ENCODE measurements around the gene ZNF407. TPM values are rescaled to one million over a fixed set of nuclear protein-coding genes. Genes with fewer than 3 reads are reported as not detected.

The ZNF407 gene
- total and polyA plus RNA-seq, 2 of the 13 experiments (the other 11 are each of a cell fraction or from before 2014, with no cell fraction given), result 2.3 to 8.7 TPM

DNA sequence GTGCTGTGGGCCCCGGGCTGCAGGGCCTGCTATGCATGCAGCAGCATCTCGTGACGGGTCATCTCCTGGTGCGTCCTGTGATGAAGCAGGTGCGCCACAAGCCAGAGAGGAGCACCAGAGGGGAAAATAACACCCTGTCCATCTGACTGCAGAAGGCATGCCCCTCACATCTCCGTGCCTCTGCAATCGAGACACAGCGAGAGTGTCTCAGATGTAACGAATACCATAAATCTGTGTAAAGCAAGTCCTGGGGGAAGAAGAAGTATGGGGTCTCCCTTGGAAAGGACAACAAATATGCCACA, 473.8 kb downstream of the ZNF407 start:
- no peaks in the 10 kb centered on the region for H4K20me1 ChIP-seq (ENCODE audit: insufficient read depth, low read length)
- WGBS (ENCODE audit: low lambda C conversion rate), result 87% methylated on average over 7 of the region's 9 CpGs
- peaks cover 31% of the 10 kb centered on the region for H3K4me1 ChIP-seq (ENCODE audit: insufficient read depth, low read length)
- H3K79me2 ChIP-seq (ENCODE audit: insufficient read depth, low read length), result no peaks in the 10 kb centered on the region
- BruUV-seq (replicated peaks), result no TSS peak
- ChIA-PET POLR2A (no interaction called here), CTCF (ENCODE audit: low intra/inter-chr PET ratio, low total read pairs) (no interaction called here)
- DNase-seq (ENCODE audit: low spot score), result no peak
- peak overlapping the region; percentile 38 to 55 (median 41); a peak in 3 of 6 replicates for H3K4me3 ChIP-seq (replicated peaks in 1 of 3; ENCODE audit: insufficient read depth in 1 of 3, low read depth in 2 of 3, low read length in 3 of 3)
- no peak overlapping the region for H2AFZ ChIP-seq (ENCODE audit: low read length)
- H3K36me3 ChIP-seq (replicated peaks in 1 of 2; ENCODE audit: control insufficient read depth in 1 of 2, insufficient read depth in 2 of 2, low read length in 2 of 2), result no peaks in the 10 kb centered on the region
- H3K9me3 ChIP-seq (ENCODE audit: low read length), result no peaks in the 10 kb centered on the region
- intact Hi-C loops (cut with micrococcal nuclease; ENCODE audit: unreplicated experiment), result no loop called here
- peaks cover 1 to 21% of the 10 kb centered on the region in 2 experiments; a peak in 3 of 5 replicates for H3K27me3 ChIP-seq (ENCODE audit: control insufficient read depth in 1 of 2, insufficient read depth in 2 of 2, low read length in 2 of 2)
- no peak overlapping the region for H3K9ac ChIP-seq (ENCODE audit: insufficient read depth, low read depth, low read length)
- peak; percentile 21; the same call in 1 of the 2 replicates for TF ChIP-seq ZNF768 (CRISPR knock-in tag; IDR thresholded peaks at IDR 0.05)
- TF ChIP-seq NFKBIZ (CRISPR knock-in tag; IDR thresholded peaks at IDR 0.05), result no peak
- ATAC-seq, result no peak; the same call in 2 of the 3 replicates
- peak overlapping the region; percentile 72 for H3K4me2 ChIP-seq (ENCODE audit: low read depth, low read length)
- no peak for FAIRE-seq
- no peak overlapping the region for H3K27ac ChIP-seq (ENCODE audit: extremely low read length, insufficient read depth, low read length)
- in situ Hi-C loops (cut with HindIII; ENCODE audit: extremely low pct_ligation_motif_present, low pct_unique_long_range_greater_than_20kb), result no loop called here

DNA sequence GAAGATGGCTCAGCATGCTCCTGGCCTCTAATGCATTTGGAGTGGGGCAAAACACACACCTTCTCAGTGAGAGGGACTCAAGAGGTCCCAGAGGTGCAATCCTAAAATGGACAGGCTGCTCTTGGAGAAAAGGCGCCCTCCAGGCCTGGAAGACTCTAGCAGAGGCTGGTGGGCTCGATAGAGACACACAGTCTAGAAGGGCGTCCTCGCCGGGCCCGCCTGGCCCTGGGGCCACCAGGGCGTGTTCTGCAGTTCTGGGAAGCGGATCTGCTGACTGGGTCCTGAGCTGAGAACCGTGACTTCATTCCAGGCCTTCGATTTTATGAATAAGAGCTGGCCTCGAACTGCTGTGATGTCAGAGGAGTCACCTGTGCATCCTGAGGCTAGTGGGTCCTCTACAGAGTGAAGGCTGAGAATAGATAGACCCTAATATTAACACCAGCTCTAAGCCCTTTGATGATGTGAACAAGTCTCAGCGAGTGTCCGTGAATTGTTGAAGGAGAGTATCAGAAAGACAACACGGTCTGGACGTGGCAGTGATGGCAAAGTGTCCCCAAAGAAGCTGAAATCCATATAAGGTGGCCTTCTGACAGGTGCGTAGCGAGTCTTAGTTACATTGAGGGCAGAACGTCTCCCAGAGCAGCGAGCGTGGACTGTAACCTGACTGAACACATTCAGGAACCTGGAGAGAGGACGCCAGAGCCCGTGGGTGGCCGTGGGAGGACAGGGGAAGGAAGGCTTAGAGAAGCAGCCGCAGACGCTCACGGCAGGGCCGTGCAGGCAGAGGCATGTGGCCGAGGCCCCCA, 474.4 kb downstream of the ZNF407 start:
- H3K4me1 ChIP-seq (ENCODE audit: insufficient read depth, low read length), result peaks cover 31% of the 10 kb centered on the region
- no peak overlapping the region for H3K4me3 ChIP-seq (replicated peaks in 1 of 3; ENCODE audit: insufficient read depth in 1 of 3, low read depth in 2 of 3, low read length in 3 of 3)
- FAIRE-seq, result no peak
- TF ChIP-seq, protein P1, sequence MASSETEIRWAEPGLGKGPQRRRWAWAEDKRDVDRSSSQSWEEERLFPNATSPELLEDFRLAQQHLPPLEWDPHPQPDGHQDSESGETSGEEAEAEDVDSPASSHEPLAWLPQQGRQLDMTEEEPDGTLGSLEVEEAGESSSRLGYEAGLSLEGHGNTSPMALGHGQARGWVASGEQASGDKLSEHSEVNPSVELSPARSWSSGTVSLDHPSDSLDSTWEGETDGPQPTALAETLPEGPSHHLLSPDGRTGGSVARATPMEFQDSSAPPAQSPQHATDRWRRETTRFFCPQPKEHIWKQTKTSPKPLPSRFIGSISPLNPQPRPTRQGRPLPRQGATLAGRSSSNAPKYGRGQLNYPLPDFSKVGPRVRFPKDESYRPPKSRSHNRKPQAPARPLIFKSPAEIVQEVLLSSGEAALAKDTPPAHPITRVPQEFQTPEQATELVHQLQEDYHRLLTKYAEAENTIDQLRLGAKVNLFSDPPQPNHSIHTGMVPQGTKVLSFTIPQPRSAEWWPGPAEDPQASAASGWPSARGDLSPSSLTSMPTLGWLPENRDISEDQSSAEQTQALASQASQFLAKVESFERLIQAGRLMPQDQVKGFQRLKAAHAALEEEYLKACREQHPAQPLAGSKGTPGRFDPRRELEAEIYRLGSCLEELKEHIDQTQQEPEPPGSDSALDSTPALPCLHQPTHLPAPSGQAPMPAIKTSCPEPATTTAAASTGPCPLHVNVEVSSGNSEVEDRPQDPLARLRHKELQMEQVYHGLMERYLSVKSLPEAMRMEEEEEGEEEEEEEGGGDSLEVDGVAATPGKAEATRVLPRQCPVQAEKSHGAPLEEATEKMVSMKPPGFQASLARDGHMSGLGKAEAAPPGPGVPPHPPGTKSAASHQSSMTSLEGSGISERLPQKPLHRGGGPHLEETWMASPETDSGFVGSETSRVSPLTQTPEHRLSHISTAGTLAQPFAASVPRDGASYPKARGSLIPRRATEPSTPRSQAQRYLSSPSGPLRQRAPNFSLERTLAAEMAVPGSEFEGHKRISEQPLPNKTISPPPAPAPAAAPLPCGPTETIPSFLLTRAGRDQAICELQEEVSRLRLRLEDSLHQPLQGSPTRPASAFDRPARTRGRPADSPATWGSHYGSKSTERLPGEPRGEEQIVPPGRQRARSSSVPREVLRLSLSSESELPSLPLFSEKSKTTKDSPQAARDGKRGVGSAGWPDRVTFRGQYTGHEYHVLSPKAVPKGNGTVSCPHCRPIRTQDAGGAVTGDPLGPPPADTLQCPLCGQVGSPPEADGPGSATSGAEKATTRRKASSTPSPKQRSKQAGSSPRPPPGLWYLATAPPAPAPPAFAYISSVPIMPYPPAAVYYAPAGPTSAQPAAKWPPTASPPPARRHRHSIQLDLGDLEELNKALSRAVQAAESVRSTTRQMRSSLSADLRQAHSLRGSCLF (CRISPR knock-in tag; IDR thresholded peaks at IDR 0.05; ENCODE audit: borderline replicate concordance), result no peak
- TF ChIP-seq, protein P2, sequence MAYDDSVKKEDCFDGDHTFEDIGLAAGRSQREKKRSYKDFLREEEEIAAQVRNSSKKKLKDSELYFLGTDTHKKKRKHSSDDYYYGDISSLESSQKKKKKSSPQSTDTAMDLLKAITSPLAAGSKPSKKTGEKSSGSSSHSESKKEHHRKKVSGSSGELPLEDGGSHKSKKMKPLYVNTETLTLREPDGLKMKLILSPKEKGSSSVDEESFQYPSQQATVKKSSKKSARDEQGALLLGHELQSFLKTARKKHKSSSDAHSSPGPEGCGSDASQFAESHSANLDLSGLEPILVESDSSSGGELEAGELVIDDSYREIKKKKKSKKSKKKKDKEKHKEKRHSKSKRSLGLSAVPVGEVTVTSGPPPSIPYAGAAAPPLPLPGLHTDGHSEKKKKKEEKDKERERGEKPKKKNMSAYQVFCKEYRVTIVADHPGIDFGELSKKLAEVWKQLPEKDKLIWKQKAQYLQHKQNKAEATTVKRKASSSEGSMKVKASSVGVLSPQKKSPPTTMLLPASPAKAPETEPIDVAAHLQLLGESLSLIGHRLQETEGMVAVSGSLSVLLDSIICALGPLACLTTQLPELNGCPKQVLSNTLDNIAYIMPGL (CRISPR knock-in tag; IDR thresholded peaks at IDR 0.05; ENCODE audit: borderline replicate concordance in 1 of 2, low read depth in 1 of 2), result no peak
- TF ChIP-seq ZNF619 (CRISPR knock-in tag; IDR thresholded peaks at IDR 0.05) (no peak), POLR2AphosphoS2 (IDR thresholded peaks at IDR 0.05; ENCODE audit: low read depth, low read length) (no peak)
- TF ChIP-seq, protein P3, sequence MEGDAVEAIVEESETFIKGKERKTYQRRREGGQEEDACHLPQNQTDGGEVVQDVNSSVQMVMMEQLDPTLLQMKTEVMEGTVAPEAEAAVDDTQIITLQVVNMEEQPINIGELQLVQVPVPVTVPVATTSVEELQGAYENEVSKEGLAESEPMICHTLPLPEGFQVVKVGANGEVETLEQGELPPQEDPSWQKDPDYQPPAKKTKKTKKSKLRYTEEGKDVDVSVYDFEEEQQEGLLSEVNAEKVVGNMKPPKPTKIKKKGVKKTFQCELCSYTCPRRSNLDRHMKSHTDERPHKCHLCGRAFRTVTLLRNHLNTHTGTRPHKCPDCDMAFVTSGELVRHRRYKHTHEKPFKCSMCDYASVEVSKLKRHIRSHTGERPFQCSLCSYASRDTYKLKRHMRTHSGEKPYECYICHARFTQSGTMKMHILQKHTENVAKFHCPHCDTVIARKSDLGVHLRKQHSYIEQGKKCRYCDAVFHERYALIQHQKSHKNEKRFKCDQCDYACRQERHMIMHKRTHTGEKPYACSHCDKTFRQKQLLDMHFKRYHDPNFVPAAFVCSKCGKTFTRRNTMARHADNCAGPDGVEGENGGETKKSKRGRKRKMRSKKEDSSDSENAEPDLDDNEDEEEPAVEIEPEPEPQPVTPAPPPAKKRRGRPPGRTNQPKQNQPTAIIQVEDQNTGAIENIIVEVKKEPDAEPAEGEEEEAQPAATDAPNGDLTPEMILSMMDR (CRISPR knock-in tag; IDR thresholded peaks at IDR 0.05), result no peak
- H3K27me3 ChIP-seq (ENCODE audit: control insufficient read depth in 1 of 2, insufficient read depth in 2 of 2, low read length in 2 of 2), result peaks cover 1 to 25% of the 10 kb centered on the region in 2 experiments; a peak in 3 of 5 replicates
- H2AFZ ChIP-seq (ENCODE audit: low read length), result no peak overlapping the region
- intact Hi-C loops (cut with micrococcal nuclease; ENCODE audit: unreplicated experiment) (no loop called here), in situ Hi-C loops (cut with HindIII; ENCODE audit: extremely low pct_ligation_motif_present, low pct_unique_long_range_greater_than_20kb) (no loop called here)
- no peak for DNase-seq (ENCODE audit: low spot score)
- no peaks in the 10 kb centered on the region for H4K20me1 ChIP-seq (ENCODE audit: insufficient read depth, low read length)
- 67% methylated on average over 18 of the region's 28 CpGs for WGBS (ENCODE audit: low lambda C conversion rate)
- H3K27ac ChIP-seq (ENCODE audit: extremely low read length, insufficient read depth, low read length), result no peak overlapping the region
- H3K9ac ChIP-seq (ENCODE audit: insufficient read depth, low read depth, low read length), result no peak overlapping the region
- no peaks in the 10 kb centered on the region for H3K9me3 ChIP-seq (ENCODE audit: low read length)
- no peaks in the 10 kb centered on the region for H3K36me3 ChIP-seq (replicated peaks in 1 of 2; ENCODE audit: control insufficient read depth in 1 of 2, insufficient read depth in 2 of 2, low read length in 2 of 2)
- no peak overlapping the region for H3K4me2 ChIP-seq (ENCODE audit: low read depth, low read length)
- BruUV-seq (replicated peaks), result no TSS peak
- no peaks in the 10 kb centered on the region for H3K79me2 ChIP-seq (ENCODE audit: insufficient read depth, low read length)
- ChIA-PET CTCF (ENCODE audit: low intra/inter-chr PET ratio, low total read pairs) (no interaction called here), POLR2A (no interaction called here)
- no peak for ATAC-seq
